HG03460 (cell line): ENCODE results near the gene LSM7.

Experiments used
- ATAC-seq: cut with Tn5 transposase; IDR thresholded peaks from one replicate; pipeline ENCODE4 v1.9.1; 2021; ENCODE audit not compliant: unreplicated experiment

LSM7 gene

GRCh38 chr19:2305452-2306280, 22.7 kb downstream of the LSM7 start:
- no peak for ATAC-seq

- ATAC-seq, result no peak
Observed at GRCh38 chr19:2303211-2303798, 25.1 kb downstream of the LSM7 start.

- ATAC-seq, result no peak
Observed at GRCh38 chr19:2302319-2303210, 25.8 kb downstream of the LSM7 start.

GRCh38 chr19:2300533-2300932, 27.9 kb downstream of the LSM7 start:
- no peak for ATAC-seq

- ATAC-seq, result no peak
Observed at GRCh38 chr19:2296141-2296540, 32.2 kb downstream of the LSM7 start.

- ATAC-seq, result no peak
Observed at GRCh38 chr19:2294687-2295335, 33.6 kb downstream of the LSM7 start.

- ATAC-seq, result no peak
Observed at GRCh38 chr19:2291185-2291751, 37.1 kb downstream of the LSM7 start.

GRCh38 chr19:2290441-2291184, 37.8 kb downstream of the LSM7 start:
- no peak for ATAC-seq

- ATAC-seq, result no peak
Observed at GRCh38 chr19:2289714-2290435, 38.5 kb downstream of the LSM7 start.

- ATAC-seq, result no peak
Observed at GRCh38 chr19:2288818-2289713, 39.3 kb downstream of the LSM7 start.

- ATAC-seq, result no peak
Observed at GRCh38 chr19:2288338-2288817, 40.0 kb downstream of the LSM7 start.

GRCh38 chr19:2287585-2288337, 40.6 kb downstream of the LSM7 start:
- ATAC-seq, result no peak

GRCh38 chr19:2286402-2287140, 41.8 kb downstream of the LSM7 start:
- no peak for ATAC-seq

GRCh38 chr19:2283835-2284507, 44.4 kb downstream of the LSM7 start:
- no peak for ATAC-seq

- ATAC-seq, result no peak
Observed at GRCh38 chr19:2282862-2283237, 45.5 kb downstream of the LSM7 start.
